Fibroblast of villous mesenchyme (primary cell): Measurements from ENCODE around the gene DSC1. TPM values are rescaled to one million over a fixed set of nuclear protein-coding genes. Genes with fewer than 3 reads are reported as not detected.
"Not testable (repeated sequence)": the region's sequence is repeated elsewhere in the genome, so short reads cannot be mapped to it uniquely, and the experiment has no call there.

ENCODE experiments used
- DNase-seq: peaks from one replicate; pipeline ENCODE4 v3.0.0-alpha.2; 2010; ENCODE audit warnings: low read depth
- H3K4me3 ChIP-seq: 2 replicates; pipeline ENCODE4 v1.5.1; 2011; ENCODE audit warnings: low read depth, mild to moderate bottlenecking, low read length
- total RNA-seq: library from RNA; depleted of rRNA; stranded (reverse); fragments of >200 nt; gene quantifications from 2 replicates; pipeline ENCODE4 v1.2.3, GENCODE V29; 2012
- TF ChIP-seq, protein P1 (sequence below): IDR thresholded peaks from 2 replicates; pipeline ENCODE4 v1.5.1; 2012; ENCODE audit warnings: low read depth, mild to moderate bottlenecking, low read length; ENCODE audit not compliant: insufficient read depth

DSC1 gene
- total RNA-seq, 1 donor, result not detected

DNA sequence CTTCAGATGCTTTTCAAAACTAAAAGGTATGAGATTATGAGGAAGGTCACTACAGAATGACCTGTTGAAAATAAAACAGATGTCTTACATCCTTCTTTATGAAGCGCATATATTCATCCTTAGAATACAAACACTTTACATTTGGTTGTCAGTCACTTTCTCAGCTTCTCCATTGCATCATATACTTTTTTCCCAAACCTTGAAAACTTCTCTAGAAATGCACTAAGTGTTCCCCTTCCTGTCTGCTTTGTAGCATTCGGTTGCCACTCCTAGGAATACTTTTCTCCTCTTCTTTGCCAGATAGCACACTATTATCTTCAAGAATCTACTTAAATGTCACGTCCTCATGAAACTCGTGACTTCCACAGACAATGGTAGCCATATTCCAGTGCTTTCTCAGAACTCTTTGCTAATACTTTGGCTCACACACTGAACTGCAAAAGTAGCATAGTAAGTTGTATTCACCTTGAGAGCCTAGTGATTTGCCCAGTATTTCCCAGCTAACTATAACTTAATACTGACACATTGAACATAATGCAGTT, 27.6 kb downstream of the DSC1 start:
- DNase-seq, result no peak
- TF ChIP-seq, protein P1, sequence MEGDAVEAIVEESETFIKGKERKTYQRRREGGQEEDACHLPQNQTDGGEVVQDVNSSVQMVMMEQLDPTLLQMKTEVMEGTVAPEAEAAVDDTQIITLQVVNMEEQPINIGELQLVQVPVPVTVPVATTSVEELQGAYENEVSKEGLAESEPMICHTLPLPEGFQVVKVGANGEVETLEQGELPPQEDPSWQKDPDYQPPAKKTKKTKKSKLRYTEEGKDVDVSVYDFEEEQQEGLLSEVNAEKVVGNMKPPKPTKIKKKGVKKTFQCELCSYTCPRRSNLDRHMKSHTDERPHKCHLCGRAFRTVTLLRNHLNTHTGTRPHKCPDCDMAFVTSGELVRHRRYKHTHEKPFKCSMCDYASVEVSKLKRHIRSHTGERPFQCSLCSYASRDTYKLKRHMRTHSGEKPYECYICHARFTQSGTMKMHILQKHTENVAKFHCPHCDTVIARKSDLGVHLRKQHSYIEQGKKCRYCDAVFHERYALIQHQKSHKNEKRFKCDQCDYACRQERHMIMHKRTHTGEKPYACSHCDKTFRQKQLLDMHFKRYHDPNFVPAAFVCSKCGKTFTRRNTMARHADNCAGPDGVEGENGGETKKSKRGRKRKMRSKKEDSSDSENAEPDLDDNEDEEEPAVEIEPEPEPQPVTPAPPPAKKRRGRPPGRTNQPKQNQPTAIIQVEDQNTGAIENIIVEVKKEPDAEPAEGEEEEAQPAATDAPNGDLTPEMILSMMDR, result no peak
- no peak overlapping the region for H3K4me3 ChIP-seq

DNA sequence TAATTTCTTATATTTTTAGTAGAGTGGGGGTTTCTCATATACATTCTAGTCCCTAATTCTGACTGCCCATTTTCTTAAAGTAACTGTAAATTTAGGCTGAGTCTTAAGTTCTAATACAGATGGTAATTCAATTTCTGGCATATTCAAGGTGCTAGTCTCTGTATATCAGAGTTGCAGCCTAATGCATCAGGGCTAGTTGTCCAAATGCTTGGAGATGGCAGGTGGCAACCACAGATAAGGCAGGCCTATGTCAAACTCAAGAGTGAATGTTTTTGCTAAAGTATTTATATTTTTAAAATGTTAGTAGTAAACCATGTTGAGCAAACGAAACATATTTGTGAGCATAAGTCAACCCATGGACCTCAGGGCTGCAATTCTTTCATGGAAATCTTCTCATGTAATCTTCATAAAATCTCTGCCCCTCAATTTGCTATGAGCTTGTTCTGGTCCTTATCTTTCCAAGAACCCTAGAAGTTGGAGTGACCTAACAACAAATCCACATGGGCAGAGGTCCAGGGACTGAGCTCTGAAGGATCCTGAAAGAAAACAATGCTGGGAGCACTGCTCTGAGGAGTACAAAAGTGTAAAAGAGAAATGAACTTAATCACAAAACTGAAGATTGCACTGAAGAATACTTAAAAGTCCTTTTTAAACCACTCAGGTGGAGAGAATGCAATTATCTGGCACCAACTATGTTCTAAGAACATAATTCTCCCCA, 33.1 kb downstream of the DSC1 start:
- no peak overlapping the region for H3K4me3 ChIP-seq
- TF ChIP-seq, protein P1, result no peak

DNA sequence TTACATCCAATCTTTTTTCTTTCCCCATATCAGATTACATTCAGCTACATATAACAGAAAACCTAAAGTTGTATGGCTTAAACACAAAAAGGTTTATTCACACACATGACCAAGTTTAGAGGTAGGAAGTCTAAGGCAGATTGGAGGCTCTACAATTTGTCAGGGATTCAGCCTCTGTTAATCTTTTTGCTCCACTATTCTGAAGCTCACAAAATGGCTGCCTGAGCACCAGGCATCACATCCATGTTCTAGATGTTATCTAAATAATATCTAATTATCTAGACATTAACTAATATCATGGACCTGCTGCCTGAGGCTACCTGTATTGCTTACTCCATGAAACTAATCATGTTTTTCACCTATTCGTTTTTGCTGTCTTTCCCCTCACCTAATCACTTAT, 36.8 kb downstream of the DSC1 start:
- no peak for DNase-seq
- no peak overlapping the region for H3K4me3 ChIP-seq
- TF ChIP-seq, protein P1, result no peak

More for the DNA sequence above, 33.1 kb downstream of the DSC1 start:
- DNase-seq, result no peak

DNA sequence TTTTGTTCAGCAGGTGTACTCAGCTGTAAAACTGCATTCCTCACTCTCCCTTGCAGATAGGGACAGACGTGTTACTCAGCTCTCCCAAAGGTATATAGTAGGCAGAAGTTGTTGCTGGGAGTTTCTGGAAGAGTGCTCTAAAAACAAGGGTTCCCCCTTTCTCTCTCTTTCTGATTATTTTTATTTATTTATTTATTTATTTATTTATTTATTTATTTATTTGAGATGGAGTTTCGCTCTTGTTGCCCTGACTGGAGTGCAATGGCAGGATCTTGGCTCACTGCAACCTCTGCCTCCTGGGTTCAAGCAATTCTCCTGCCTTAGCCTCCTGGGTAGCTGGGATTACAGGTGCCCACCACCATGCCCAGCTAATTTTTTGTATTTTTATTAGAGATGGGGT, 39.5 kb downstream of the DSC1 start:
- not testable (repeated sequence) for DNase-seq, H3K4me3 ChIP-seq

DNA sequence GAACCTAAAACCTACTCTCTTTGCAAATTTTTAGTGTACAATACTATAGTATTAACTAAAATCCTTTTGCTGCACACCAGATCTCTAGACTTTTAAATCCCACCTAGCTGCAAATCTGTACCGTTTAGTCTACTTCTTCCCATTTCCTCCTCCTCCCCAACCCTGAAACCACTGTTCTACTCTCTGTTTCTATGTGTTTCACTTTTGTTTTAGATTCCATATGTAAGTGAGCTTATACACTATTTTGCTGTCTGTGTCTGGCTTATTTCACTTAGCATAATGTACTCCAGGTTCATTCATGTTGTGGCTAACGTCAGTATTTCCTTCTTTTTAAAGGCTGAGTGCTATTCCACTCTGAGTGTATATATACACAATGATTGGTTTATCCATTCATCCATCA, 42.1 kb downstream of the DSC1 start:
- DNase-seq, result no peak
- H3K4me3 ChIP-seq, result no peak overlapping the region
- TF ChIP-seq, protein P1, result no peak

DNA sequence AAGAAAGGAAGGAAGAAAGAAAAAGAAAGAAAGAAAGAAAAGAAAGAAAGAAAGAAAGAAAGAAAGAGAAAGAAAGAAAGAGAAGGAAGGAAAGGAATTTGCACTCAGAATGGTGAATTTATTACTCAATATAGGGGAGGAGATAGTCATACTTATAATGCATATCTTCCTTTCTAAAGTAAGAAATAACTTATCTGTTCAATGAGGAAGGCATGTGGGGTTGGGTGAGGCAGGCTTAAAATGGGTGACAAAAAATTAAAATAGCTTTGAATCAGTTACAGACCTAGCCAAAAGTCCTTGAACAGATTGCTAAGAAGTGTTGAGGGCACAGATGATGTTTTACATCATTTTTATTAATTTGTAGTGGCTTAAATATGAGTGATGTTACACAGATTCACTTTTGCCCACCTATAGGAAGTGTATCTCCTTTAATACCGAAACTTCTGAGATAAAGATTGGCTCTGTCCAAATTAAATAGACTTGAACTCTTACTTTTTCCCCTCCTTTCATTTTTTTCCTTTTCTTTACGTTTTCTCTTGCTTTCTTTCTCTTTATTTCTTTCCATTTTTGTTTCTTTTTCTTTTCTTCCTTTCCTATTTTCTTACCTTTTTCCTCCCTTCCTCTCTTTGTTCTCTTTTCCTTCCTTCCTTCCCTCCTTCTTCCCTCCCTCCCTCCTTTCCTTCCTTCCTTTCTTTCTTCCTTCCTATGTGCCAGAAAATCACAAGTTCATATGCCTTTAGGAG, 45.6 kb downstream of the DSC1 start:
- TF ChIP-seq, protein P1, result no peak
- H3K4me3 ChIP-seq, result no peak overlapping the region
- DNase-seq, result no peak

DNA sequence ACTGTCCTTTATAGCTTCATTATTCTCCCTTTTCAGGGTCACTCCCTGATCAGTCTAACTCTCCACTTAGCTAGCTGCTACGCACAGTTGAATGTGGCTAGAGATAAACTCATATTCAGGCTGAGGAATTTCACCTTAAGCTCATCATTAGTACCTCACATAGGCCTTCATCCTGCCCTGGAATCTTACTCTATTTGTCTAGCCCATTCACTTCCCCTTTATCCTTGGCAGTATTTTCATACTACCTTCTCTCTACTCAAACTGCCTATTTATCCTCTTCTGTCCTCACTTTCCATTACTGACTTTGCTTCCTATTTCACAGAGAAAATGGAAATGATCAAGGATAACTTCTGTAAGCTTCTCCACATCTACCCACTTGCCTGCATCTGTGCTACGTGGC, 49.9 kb downstream of the DSC1 start:
- no peak for DNase-seq
- TF ChIP-seq, protein P1, result no peak
- H3K4me3 ChIP-seq, result no peak overlapping the region
